B cell (primary cell): ENCODE results near the gene ZNF627. TPM values are rescaled to one million over a fixed set of nuclear protein-coding genes. Genes with fewer than 3 reads are reported as not detected.

ENCODE experiments used
- ATAC-seq: fragments of 200-7000 bp; cut with Tn5 transposase; one replicate; pipeline ENCODE4 v1.10.0; 2021; ENCODE audit warnings: low read depth, mild to moderate bottlenecking, moderate number of reproducible peaks, moderate library complexity
- CTCF ChIA-PET: fragments of 350-600 bp; sonication (Branson Sonifier 250); formaldehyde crosslinking; loops from one replicate; lab custom pipeline; 2021; ENCODE audit warnings: antibody characterized with exemption, inconsistent platforms; lab: Charles Lee
- POLR2A ChIA-PET: fragments of 350-600 bp; sonication (Branson Sonifier 250); formaldehyde crosslinking; loops from one replicate; lab custom pipeline; 2021; ENCODE audit warnings: antibody characterized with exemption; lab: Charles Lee
- DNase-seq: peaks from one replicate; pipeline ENCODE4 v3.0.0; 2013
- H2AFZ ChIP-seq: 2 replicates; pipeline ENCODE4 v1.6.1; 2012; ENCODE audit warnings: mild to moderate bottlenecking, low read depth, low read length; ENCODE audit not compliant: insufficient read depth, poor library complexity, severe bottlenecking
- H3K27ac ChIP-seq, 2 donors: 1 replicate in 1 of 2; 2 replicates in 1 of 2; pipeline ENCODE4 v1.5.1; 2012 to 2013; ENCODE audit warnings: low read length in 2 of 2, mild to moderate bottlenecking in 2 of 2, moderate library complexity in 1 of 2
- H3K27me3 ChIP-seq, 4 experiments: fragments of 200-600 bp in 1 of 4; sonication (generic) in 1 of 4; replicated peaks in 1 of 4; 1 replicate in 2 of 4; 2 replicates in 2 of 4; pipeline versions ENCODE4 v1.6.1 to v1.7.0; 2013 to 2016; ENCODE audit warnings: low read length in 3 of 4, mild to moderate bottlenecking in 2 of 4, mixed read lengths in 1 of 4, moderate library complexity in 1 of 4; ENCODE audit not compliant: insufficient read depth in 4 of 4, control insufficient read depth in 3 of 4; ENCODE audit errors: control extremely low read depth in 1 of 4
- H3K36me3 ChIP-seq, 2 experiments: replicated peaks in 1 of 2; 1 replicate in 1 of 2; 2 replicates in 1 of 2; pipeline versions ENCODE4 v1.6.1 to v1.7.1; 2013; ENCODE audit warnings: low read length in 1 of 2; ENCODE audit not compliant: insufficient read depth in 2 of 2, control insufficient read depth in 1 of 2; ENCODE audit errors: control extremely low read depth in 1 of 2, extremely low read depth in 1 of 2
- H3K4me1 ChIP-seq, 2 donors: fragments of 200-600 bp in 1 of 2; sonication (generic) in 1 of 2; 1 replicate in 1 of 2; 2 replicates in 1 of 2; pipeline versions ENCODE4 v1.5.1 to v1.6.1; 2013 to 2017; ENCODE audit warnings: low read length in 2 of 2; ENCODE audit not compliant: control insufficient read depth in 2 of 2, insufficient read depth in 2 of 2
- H3K4me2 ChIP-seq: replicated peaks from 2 replicates; pipeline ENCODE3; 2012; ENCODE audit warnings: mild to moderate bottlenecking, low read depth, low read length; ENCODE audit not compliant: poor library complexity, severe bottlenecking
- H3K4me3 ChIP-seq, 5 experiments: fragments of 200-600 bp in 1 of 5; sonication (generic) in 1 of 5; 1 replicate in 3 of 5; 2 replicates in 2 of 5; pipeline versions ENCODE4 v1.5.1 to v1.7.0; 2011 to 2016; ENCODE audit warnings: low read length in 4 of 5, mild to moderate bottlenecking in 4 of 5, low read depth in 2 of 5, control low read depth in 1 of 5, moderate library complexity in 1 of 5; ENCODE audit not compliant: insufficient read depth in 1 of 5; ENCODE audit errors: control extremely low read depth in 1 of 5, extremely low read depth in 1 of 5
- H3K79me2 ChIP-seq: fragments of 200-600 bp; sonication (generic); one replicate; pipeline ENCODE4 v1.6.0; 2016; ENCODE audit warnings: low read length; ENCODE audit not compliant: control insufficient read depth, insufficient read depth
- H3K9ac ChIP-seq: fragments of 200-600 bp; sonication (generic); 2 replicates; pipeline ENCODE4 v1.6.1; 2017; ENCODE audit warnings: mild to moderate bottlenecking, low read length, moderate library complexity
- H3K9me3 ChIP-seq, 3 donors: one replicate each; pipeline versions ENCODE4 v1.6.1 to v1.7.1; 2013; ENCODE audit warnings: low read length in 2 of 3; ENCODE audit not compliant: control insufficient read depth in 2 of 3, insufficient read depth in 1 of 3; ENCODE audit errors: control extremely low read depth in 1 of 3
- H4K20me1 ChIP-seq: 2 replicates; pipeline ENCODE4 v1.6.0; 2012; ENCODE audit warnings: mild to moderate bottlenecking, low read length; ENCODE audit not compliant: insufficient read depth, control insufficient read depth, poor library complexity, severe bottlenecking
- H3K27ac Mint-ChIP-seq: one replicate; pipeline ENCODE4 v1.8.0; 2021; ENCODE audit warnings: mixed read lengths
- H3K27me3 Mint-ChIP-seq: one replicate; pipeline ENCODE4 v1.8.0; 2021; ENCODE audit warnings: mixed read lengths
- H3K4me1 Mint-ChIP-seq: one replicate; pipeline ENCODE4 v1.8.0; 2021; ENCODE audit warnings: mixed read lengths
- H3K4me3 Mint-ChIP-seq: one replicate; pipeline ENCODE4 v1.8.0; 2021; ENCODE audit warnings: mixed read lengths
- H3K9me3 Mint-ChIP-seq: one replicate; pipeline ENCODE4 v1.8.0; 2022; ENCODE audit warnings: mixed read lengths; ENCODE audit not compliant: insufficient read depth
- EZH2 ChIP-seq: IDR thresholded peaks from 2 replicates; pipeline ENCODE4 v1.6.1; 2012; ENCODE audit warnings: borderline replicate concordance, low read depth, mild to moderate bottlenecking, moderate library complexity, low read length; ENCODE audit not compliant: insufficient read depth, poor library complexity, severe bottlenecking
- WGBS: methylation state at CpG from one replicate; pipeline ENCODE4 v1.1.5; 2013; ENCODE audit warnings: missing lambda C conversion rate; ENCODE audit not compliant: insufficient coverage; 5-methylcytosine and 5-hydroxymethylcytosine counted together
- intact Hi-C: fragments of 100-400 bp; cut with micrococcal nuclease; formaldehyde crosslinking; loops from one replicate; pipeline ENCODE4 v1.10.0; 2022
- polyA plus RNA-seq: library from polyadenylated mRNA; depleted of rRNA; stranded (reverse); fragments of >200 nt; gene quantifications from 2 replicates; pipeline ENCODE4 v1.2.3, GENCODE V29; 2012
- total RNA-seq, 2 donors: library from RNA; stranded (reverse); fragments of 120-200 nt in 1 of 2; gene quantifications; 1 replicate in 1 of 2; 2 replicates in 1 of 2; pipeline versions ENCODE4 v1.2.3 to v1.2.4, GENCODE V29; 2013 to 2022
- TF ChIP-seq, protein P1 (sequence below): fragments of 200-600 bp; IDR thresholded peaks from one replicate; pipeline ENCODE4 v1.8.0; 2022; ENCODE audit warnings: antibody characterized with exemption, mild to moderate bottlenecking

ZNF627 gene
- total and polyA plus RNA-seq, 2 donors (not counting 1 experiment from before 2014, with no cell fraction given) = 9.6 to 26.2 TPM

GRCh38 chr19:11596156-11596555, 1.1 kb upstream of the ZNF627 start:
- Histone ChIP-seq H2AFZ (no peak overlapping the region), H3K4me1 (peaks cover 14 to 27% of the 10 kb centered on the region in 2 donors), H3K4me3 (no peak overlapping the region), H3K79me2 (peaks cover 30% of the 10 kb centered on the region), H3K36me3 (no peaks in the 10 kb centered on the region), H3K9me3 (no peaks in the 10 kb centered on the region), H3K4me2 (no peak overlapping the region), H3K27me3 (no peaks in the 10 kb centered on the region), H3K9ac (no peak overlapping the region), H3K27ac (no peak overlapping the region), H4K20me1 (no peaks in the 10 kb centered on the region)
- 97% methylated on average over 5 of the region's 10 CpGs for WGBS
- POLR2A ChIA-PET = interaction anchor here (0.6 kb wide), 1 partner anchor 23 kb away, joined by 3 read pairs; no protein-coding TSS in a partner anchor
- CTCF ChIA-PET = interaction anchor here (0.6 to 0.8 kb wide), 3 partner anchors 8 to 104 kb away, joined by 3 read pairs; no protein-coding TSS in a partner anchor
- no peaks in the 10 kb centered on the region for H3K9me3 Mint-ChIP-seq
- H3K4me3 Mint-ChIP-seq = peak overlapping the region; percentile 95
- H3K4me1 Mint-ChIP-seq = peaks cover 28% of the 10 kb centered on the region
- DNase-seq (no peak), ATAC-seq (no peak)
- intact Hi-C loops = loop anchor here (2.0 kb wide), 2 partner anchors 67 to 171 kb away; partner anchors contain the start of genes ECSIT and ZNF441
- TF ChIP-seq, protein P1, sequence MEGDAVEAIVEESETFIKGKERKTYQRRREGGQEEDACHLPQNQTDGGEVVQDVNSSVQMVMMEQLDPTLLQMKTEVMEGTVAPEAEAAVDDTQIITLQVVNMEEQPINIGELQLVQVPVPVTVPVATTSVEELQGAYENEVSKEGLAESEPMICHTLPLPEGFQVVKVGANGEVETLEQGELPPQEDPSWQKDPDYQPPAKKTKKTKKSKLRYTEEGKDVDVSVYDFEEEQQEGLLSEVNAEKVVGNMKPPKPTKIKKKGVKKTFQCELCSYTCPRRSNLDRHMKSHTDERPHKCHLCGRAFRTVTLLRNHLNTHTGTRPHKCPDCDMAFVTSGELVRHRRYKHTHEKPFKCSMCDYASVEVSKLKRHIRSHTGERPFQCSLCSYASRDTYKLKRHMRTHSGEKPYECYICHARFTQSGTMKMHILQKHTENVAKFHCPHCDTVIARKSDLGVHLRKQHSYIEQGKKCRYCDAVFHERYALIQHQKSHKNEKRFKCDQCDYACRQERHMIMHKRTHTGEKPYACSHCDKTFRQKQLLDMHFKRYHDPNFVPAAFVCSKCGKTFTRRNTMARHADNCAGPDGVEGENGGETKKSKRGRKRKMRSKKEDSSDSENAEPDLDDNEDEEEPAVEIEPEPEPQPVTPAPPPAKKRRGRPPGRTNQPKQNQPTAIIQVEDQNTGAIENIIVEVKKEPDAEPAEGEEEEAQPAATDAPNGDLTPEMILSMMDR = no peak
- TF ChIP-seq EZH2 = no peak
- H3K27me3 Mint-ChIP-seq = no peaks in the 10 kb centered on the region
- peak overlapping the region; percentile 56 for H3K27ac Mint-ChIP-seq

GRCh38 chr19:11598103-11598483, 810 bp downstream of the ZNF627 start:
- Histone ChIP-seq H3K4me2 (peak overlapping the region; percentile 86), H3K4me1 (peaks cover 14 to 27% of the 10 kb centered on the region in 2 donors), H4K20me1 (peaks cover 7% of the 10 kb centered on the region), H3K36me3 (no peaks in the 10 kb centered on the region), H3K27ac (peak overlapping the region in 1 of 2 donors; percentile 88), H3K9me3 (no peaks in the 10 kb centered on the region), H3K4me3 (peak overlapping the region; percentile 59 to 95 (median 85)), H2AFZ (peak overlapping the region; percentile 88), H3K79me2 (peaks cover 47% of the 10 kb centered on the region), H3K9ac (peak overlapping the region; percentile 77), H3K27me3 (no peaks in the 10 kb centered on the region)
- ATAC-seq (no peak), DNase-seq (no peak)
- intact Hi-C loops = no loop called here
- WGBS = 89% methylated on average over 1 of the region's 10 CpGs
- Mint-ChIP-seq H3K27ac (peak overlapping the region; percentile 90), H3K4me1 (peaks cover 40% of the 10 kb centered on the region), H3K27me3 (no peaks in the 10 kb centered on the region), H3K9me3 (no peaks in the 10 kb centered on the region), H3K4me3 (peak overlapping the region; percentile 96)
- ChIA-PET CTCF (no interaction called here), POLR2A (interaction anchor here (0.6 to 1.1 kb wide), 3 partner anchors 14 to 128 kb away, joined by 3 to 4 read pairs (median 4); no protein-coding TSS in a partner anchor)
- TF ChIP-seq, protein P1 = no peak
- no peak for TF ChIP-seq EZH2
